AML-193 (cell line): ENCODE measurements around the gene TPP2.
A peak's percentile ranks its signal among the peaks of the same experiment; 100 is the strongest.

Experiments
- DNase-seq, 2 experiments: peaks; one replicate each; lab custom pipeline; 2025; lab: John Stamatoyannopoulos, UW

The TPP2 gene

GRCh38 chr13:102657630-102658029 lies 60.8 kb downstream of the TPP2 start:
- no peak for DNase-seq

GRCh38 chr13:102658660-102659059 lies 61.9 kb downstream of the TPP2 start:
- no peak for DNase-seq

- no peak for DNase-seq
Measured at GRCh38 chr13:102659168-102659713, 62.5 kb downstream of the TPP2 start.

GRCh38 chr13:102667023-102667422 lies 70.2 kb downstream of the TPP2 start:
- DNase-seq = no peak

GRCh38 chr13:102667911-102668310 lies 71.1 kb downstream of the TPP2 start:
- no peak for DNase-seq

- no peak for DNase-seq
Measured at GRCh38 chr13:102670130-102670529, 73.3 kb downstream of the TPP2 start.

- no peak for DNase-seq
Measured at GRCh38 chr13:102675115-102675514, 78.3 kb downstream of the TPP2 start.

- no peak for DNase-seq
Measured at GRCh38 chr13:102677122-102677521, 80.3 kb downstream of the TPP2 start.

- DNase-seq = no peak
Measured at GRCh38 chr13:102678339-102679107, 81.7 kb downstream of the TPP2 start.

GRCh38 chr13:102679449-102680132 lies 82.8 kb downstream of the TPP2 start:
- DNase-seq = no peak

- no peak for DNase-seq
Measured at GRCh38 chr13:102680133-102680717, 83.4 kb downstream of the TPP2 start.

GRCh38 chr13:102680842-102681740 lies 84.3 kb downstream of the TPP2 start:
- DNase-seq = peak; percentile 25 to 41

GRCh38 chr13:102682211-102682610 lies 85.4 kb downstream of the TPP2 start:
- no peak for DNase-seq

GRCh38 chr13:102682727-102683126 lies 85.9 kb downstream of the TPP2 start:
- no peak for DNase-seq

GRCh38 chr13:102683637-102684036 lies 86.9 kb downstream of the TPP2 start:
- DNase-seq = no peak

GRCh38 chr13:102686024-102686423 lies 89.2 kb downstream of the TPP2 start:
- no peak for DNase-seq

- no peak for DNase-seq
Measured at GRCh38 chr13:102687520-102687919, 90.7 kb downstream of the TPP2 start.

- no peak for DNase-seq
Measured at GRCh38 chr13:102688306-102688973, 91.7 kb downstream of the TPP2 start.

- DNase-seq = no peak
Measured at GRCh38 chr13:102690883-102691282, 94.1 kb downstream of the TPP2 start.

GRCh38 chr13:102692491-102692826 lies 95.7 kb downstream of the TPP2 start:
- no peak for DNase-seq

- no peak for DNase-seq
Measured at GRCh38 chr13:102693250-102693649, 96.5 kb downstream of the TPP2 start.
